ENCODE measurements around the gene ZNF502. TPM values are rescaled to one million over a fixed set of nuclear protein-coding genes. Genes with fewer than 3 reads are reported as not detected.
A peak's percentile ranks its signal among the peaks of the same experiment; 100 is the strongest.
"Not testable (repeated sequence)": the region's sequence is repeated elsewhere in the genome, so short reads cannot be mapped to it uniquely, and the experiment has no call there.

The ZNF502 gene
- 1 to 10 TPM; 1.4 to 1.7 TPM for total RNA-seq

DNA sequence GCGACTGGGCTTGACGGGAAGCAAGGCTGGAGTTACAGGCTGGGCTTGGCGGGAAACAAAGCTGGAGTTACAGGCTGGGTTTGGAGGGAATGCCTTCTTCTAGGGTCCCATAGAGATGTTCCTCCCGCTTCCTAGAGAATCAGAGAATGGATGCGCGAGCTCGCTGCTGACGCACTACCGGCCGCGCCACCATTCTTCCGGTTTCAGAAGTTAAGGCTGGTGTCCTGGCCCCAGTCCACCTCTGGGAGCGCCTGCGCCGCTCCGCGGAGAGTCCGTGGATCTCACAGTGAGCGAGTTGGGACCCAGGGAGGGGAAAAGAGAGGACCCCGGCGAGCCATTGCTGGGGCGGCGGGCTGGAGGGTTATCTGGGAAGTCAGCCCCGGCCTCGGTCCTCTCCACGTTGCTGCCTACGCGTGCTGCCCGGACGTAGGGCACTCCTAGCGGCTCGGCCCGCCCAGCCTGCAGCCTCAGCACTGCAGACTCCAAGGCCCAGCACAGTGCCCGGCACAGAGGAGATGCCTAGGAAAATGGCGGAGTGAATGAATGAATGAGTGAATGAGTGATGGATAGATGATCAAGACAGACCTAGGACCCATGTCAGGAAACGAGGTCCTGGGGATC lies at the start of gene ZNF502:
TSS of gene ZNF502 (plus strand) at position 206 of the 621 bp plus-strand sequence. CDS start 7,602 bp downstream, outside the sequence.
- peak; percentile 50 for DNase-seq
- H3K36me3 Mint-ChIP-seq (ENCODE audit: low read depth): peaks cover 28% of the 10 kb centered on the region
- peaks cover 54% of the 10 kb centered on the region for H3K9me3 Mint-ChIP-seq

GRCh38 chr3:44665173-44665572 lies 47.3 kb upstream of the ZNF502 start:
- H3K36me3 Mint-ChIP-seq (ENCODE audit: low read depth): peaks cover 10% of the 10 kb centered on the region
- CTCF ChIA-PET: no interaction called here
- H3K27me3 Mint-ChIP-seq: no peaks in the 10 kb centered on the region

More for the DNA sequence above, at the start of gene ZNF502:
- Mint-ChIP-seq H3K27ac (peak within 1 kb of the TSS; percentile 84), H3K4me3 (peak within 1 kb of the TSS; percentile 84), H3K27me3 (no peaks in the 10 kb centered on the region), H3K4me1 (peaks cover 10% of the 10 kb centered on the region)
- ChIA-PET POLR2A (interaction anchor here (0.6 kb wide), 1 partner anchor 18 kb away, joined by 3 read pairs; no protein-coding TSS in a partner anchor), CTCF (no interaction called here)

DNA sequence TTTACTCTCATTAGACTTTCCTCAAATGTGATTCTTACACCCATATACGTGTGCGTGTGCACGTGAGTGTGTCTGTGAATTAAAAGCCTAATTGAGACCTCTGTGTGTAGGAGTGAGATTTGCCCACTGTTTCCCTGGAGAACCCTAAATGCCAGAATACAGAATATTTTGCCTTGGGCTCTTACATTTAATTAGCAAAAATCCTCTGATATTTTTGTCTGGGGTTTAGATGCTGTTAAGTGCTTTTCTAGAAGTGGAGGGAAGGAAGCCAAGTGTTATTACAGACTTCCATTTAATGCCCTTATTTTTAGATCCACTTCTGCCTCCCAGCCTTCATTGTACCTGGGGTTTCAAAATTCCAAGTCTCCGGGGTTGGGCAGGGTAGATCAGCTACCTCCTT lies 46.1 kb upstream of the ZNF502 start:
- ChIA-PET CTCF (no interaction called here), POLR2A (no interaction called here)
- peaks cover 33% of the 10 kb centered on the region for H3K9me3 Mint-ChIP-seq
- no peaks in the 10 kb centered on the region for H3K27me3 Mint-ChIP-seq
- H3K4me1 Mint-ChIP-seq: no peaks in the 10 kb centered on the region
- no peak for DNase-seq
- H3K36me3 Mint-ChIP-seq (ENCODE audit: low read depth): peaks cover 2% of the 10 kb centered on the region
- H3K4me3 Mint-ChIP-seq: no peak overlapping the region
- no peak overlapping the region for H3K27ac Mint-ChIP-seq

More at GRCh38 chr3:44665173-44665572, 47.3 kb upstream of the ZNF502 start:
- H3K9me3 Mint-ChIP-seq: peaks cover 40% of the 10 kb centered on the region
- no peak overlapping the region for H3K27ac Mint-ChIP-seq
- H3K4me3 Mint-ChIP-seq: no peak overlapping the region
- no peaks in the 10 kb centered on the region for H3K4me1 Mint-ChIP-seq
- POLR2A ChIA-PET: interaction anchor here (0.6 kb wide), 1 partner anchor 201 kb away, joined by 3 read pairs; no protein-coding TSS in a partner anchor
- no peak for DNase-seq

DNA sequence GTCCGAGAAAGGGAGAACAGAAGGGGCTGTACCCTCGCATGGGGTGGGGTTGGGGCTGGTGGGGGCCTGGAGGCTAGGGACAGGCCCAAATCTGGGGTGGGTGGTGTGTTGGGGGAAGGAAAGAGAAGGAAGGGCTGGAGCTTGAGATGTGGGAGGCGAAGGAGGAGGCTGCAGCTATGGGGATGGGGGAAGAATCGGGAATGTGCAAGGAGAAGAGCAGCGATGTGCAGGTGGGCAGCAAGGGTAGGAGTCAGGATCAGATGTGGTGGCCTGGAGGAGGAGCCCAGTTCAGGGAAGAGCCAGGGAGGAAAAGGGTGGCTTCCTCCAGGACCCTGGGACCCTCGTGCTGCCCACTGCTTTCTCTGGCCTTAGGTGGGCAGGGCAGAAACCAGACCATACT lies 42.7 kb upstream of the ZNF502 start:
- Mint-ChIP-seq H3K9me3 (peaks cover 29% of the 10 kb centered on the region), H3K4me1 (no peaks in the 10 kb centered on the region), H3K4me3 (no peak overlapping the region), H3K27me3 (no peaks in the 10 kb centered on the region), H3K36me3 (ENCODE audit: low read depth) (no peaks in the 10 kb centered on the region), H3K27ac (no peak overlapping the region)
- POLR2A ChIA-PET: no interaction called here
- no peak for DNase-seq
- CTCF ChIA-PET: interaction anchor here (0.6 kb wide), 1 partner anchor 212 kb away, joined by 3 read pairs; no protein-coding TSS in a partner anchor

GRCh38 chr3:44673466-44673865 lies 39.0 kb upstream of the ZNF502 start:
- POLR2A ChIA-PET: not testable (repeated sequence)

GRCh38 chr3:44674211-44674610 lies 38.2 kb upstream of the ZNF502 start:
- ChIA-PET POLR2A (no interaction called here), CTCF (no interaction called here)
- H3K9me3 Mint-ChIP-seq: peaks cover 24% of the 10 kb centered on the region
- H3K27ac Mint-ChIP-seq: no peak overlapping the region
- H3K27me3 Mint-ChIP-seq: no peaks in the 10 kb centered on the region
- H3K4me1 Mint-ChIP-seq: no peaks in the 10 kb centered on the region
- no peak overlapping the region for H3K4me3 Mint-ChIP-seq
- no peaks in the 10 kb centered on the region for H3K36me3 Mint-ChIP-seq (ENCODE audit: low read depth)
- DNase-seq: no peak

More at GRCh38 chr3:44673466-44673865, 39.0 kb upstream of the ZNF502 start:
- H3K27ac Mint-ChIP-seq; H3K36me3 Mint-ChIP-seq (ENCODE audit: low read depth); CTCF ChIA-PET; DNase-seq; H3K4me3 Mint-ChIP-seq; H3K27me3 Mint-ChIP-seq; H3K4me1 Mint-ChIP-seq: not testable (repeated sequence)
- H3K9me3 Mint-ChIP-seq: peaks cover 24% of the 10 kb centered on the region

DNA sequence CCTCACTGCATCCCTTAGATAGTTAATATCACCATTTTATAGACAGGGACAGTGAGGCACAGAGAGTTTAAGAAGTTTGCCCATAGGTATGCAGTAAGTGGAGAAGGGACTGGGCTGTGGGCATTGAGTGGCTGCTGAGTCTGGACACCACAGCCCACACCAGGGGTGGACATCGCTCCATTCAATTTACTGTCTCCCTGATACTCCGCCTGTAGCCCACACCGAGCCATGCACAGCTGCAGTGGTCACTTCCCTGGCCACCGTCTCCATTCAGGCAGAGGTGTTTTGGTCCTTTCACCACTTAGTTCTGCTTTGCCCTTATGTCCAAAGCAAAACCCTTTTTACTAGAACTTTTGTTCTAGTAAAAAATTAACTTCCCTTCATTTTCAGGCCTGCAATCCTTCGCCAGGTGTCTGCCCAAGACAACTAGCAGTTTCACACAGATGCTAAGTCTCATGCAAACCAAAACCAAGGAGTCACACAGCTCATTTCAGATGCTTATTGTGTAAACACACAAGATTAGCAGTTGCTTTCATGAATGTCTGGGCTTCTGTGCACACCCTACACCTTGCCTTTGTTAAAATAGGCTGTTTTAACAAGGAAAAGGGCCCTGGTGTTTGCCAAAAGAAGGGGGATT lies 33.9 kb upstream of the ZNF502 start:
- Mint-ChIP-seq H3K27me3 (no peaks in the 10 kb centered on the region), H3K9me3 (peaks cover 33% of the 10 kb centered on the region), H3K36me3 (ENCODE audit: low read depth) (peaks cover 7% of the 10 kb centered on the region), H3K4me3 (no peak overlapping the region), H3K4me1 (no peaks in the 10 kb centered on the region), H3K27ac (no peak overlapping the region)
- CTCF ChIA-PET: no interaction called here
- POLR2A ChIA-PET: no interaction called here
- no peak for DNase-seq

- H3K27ac Mint-ChIP-seq: no peak overlapping the region
- DNase-seq: no peak
- CTCF ChIA-PET: no interaction called here
- H3K36me3 Mint-ChIP-seq (ENCODE audit: low read depth): peaks cover 22% of the 10 kb centered on the region
- POLR2A ChIA-PET: no interaction called here
- H3K9me3 Mint-ChIP-seq: peaks cover 34% of the 10 kb centered on the region
- H3K27me3 Mint-ChIP-seq: peaks cover 2% of the 10 kb centered on the region
- peaks cover 9% of the 10 kb centered on the region for H3K4me1 Mint-ChIP-seq
- no peak overlapping the region for H3K4me3 Mint-ChIP-seq
Observed at GRCh38 chr3:44680921-44681455, 31.5 kb upstream of the ZNF502 start.

- ChIA-PET POLR2A (no interaction called here), CTCF (no interaction called here)
- Mint-ChIP-seq H3K9me3 (peaks cover 43% of the 10 kb centered on the region), H3K36me3 (ENCODE audit: low read depth) (peaks cover 28% of the 10 kb centered on the region), H3K27me3 (peaks cover 2% of the 10 kb centered on the region), H3K4me3 (no peak overlapping the region), H3K4me1 (peaks cover 9% of the 10 kb centered on the region), H3K27ac (no peak overlapping the region)
- no peak for DNase-seq
Observed at GRCh38 chr3:44682182-44682896, 30.1 kb upstream of the ZNF502 start.

DNA sequence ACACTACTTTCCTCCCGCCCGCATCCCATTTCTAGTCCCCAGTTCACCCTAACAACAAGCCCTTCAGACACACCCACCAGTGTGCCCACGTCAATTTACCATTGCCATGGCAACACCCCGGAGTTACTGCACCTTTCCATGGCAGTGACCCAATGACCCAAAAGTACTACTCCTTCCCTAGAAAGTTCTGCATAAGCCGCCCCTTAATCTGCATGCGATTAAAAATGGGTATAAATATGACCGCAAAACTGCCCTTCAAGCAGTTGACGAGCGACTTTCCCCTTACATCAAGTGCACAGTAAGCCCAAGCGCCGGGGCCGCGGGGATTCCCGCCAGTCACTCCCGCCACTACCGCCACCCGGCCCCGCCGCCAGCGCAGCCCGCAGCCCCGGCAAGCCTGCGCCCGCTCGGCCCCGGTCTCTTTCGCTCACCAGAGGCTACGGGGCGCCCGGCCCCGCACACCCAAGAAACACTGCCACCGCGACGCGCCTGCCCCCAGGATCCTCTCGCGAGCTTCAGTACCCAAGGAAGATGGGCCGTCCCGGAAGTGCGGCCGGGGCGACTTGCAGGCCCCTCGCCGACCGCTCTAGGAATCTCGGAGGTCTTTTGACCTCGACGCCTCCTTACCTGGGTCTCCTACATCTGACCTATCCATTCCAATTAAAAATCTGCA lies 27.2 kb upstream of the ZNF502 start:
- H3K27me3 Mint-ChIP-seq: peaks cover 4% of the 10 kb centered on the region
- peaks cover 52% of the 10 kb centered on the region for H3K9me3 Mint-ChIP-seq
- peaks cover 28% of the 10 kb centered on the region for H3K36me3 Mint-ChIP-seq (ENCODE audit: low read depth)
- H3K4me1 Mint-ChIP-seq: peaks cover 9% of the 10 kb centered on the region
- H3K4me3 Mint-ChIP-seq: peak overlapping the region; percentile 77
- CTCF ChIA-PET: no interaction called here
- POLR2A ChIA-PET: no interaction called here
- peak overlapping the region; percentile 42 for H3K27ac Mint-ChIP-seq
- DNase-seq: peak; percentile 53

GRCh38 chr3:44687898-44688297 lies 24.6 kb upstream of the ZNF502 start:
- POLR2A ChIA-PET: no interaction called here
- peaks cover 9% of the 10 kb centered on the region for H3K4me1 Mint-ChIP-seq
- H3K9me3 Mint-ChIP-seq: peaks cover 46% of the 10 kb centered on the region
- no peak for DNase-seq
- peaks cover 26% of the 10 kb centered on the region for H3K36me3 Mint-ChIP-seq (ENCODE audit: low read depth)
- no peak overlapping the region for H3K4me3 Mint-ChIP-seq
- CTCF ChIA-PET: interaction anchor here (1.1 kb wide), 1 partner anchor 63 kb away, joined by 3 read pairs; the partner anchor contains the start of gene ZNF197
- peaks cover 17% of the 10 kb centered on the region for H3K27me3 Mint-ChIP-seq
- H3K27ac Mint-ChIP-seq: no peak overlapping the region

- no peaks in the 10 kb centered on the region for H3K27me3 Mint-ChIP-seq
- no peaks in the 10 kb centered on the region for H3K4me1 Mint-ChIP-seq
- no peak for DNase-seq
- H3K9me3 Mint-ChIP-seq: peaks cover 73% of the 10 kb centered on the region
- ChIA-PET CTCF (interaction anchor here (1.6 kb wide), 1 partner anchor 40 kb away, joined by 3 read pairs; the partner anchor contains the start of genes KIAA1143 and KIF15), POLR2A (no interaction called here)
- no peak overlapping the region for H3K4me3 Mint-ChIP-seq
- H3K36me3 Mint-ChIP-seq (ENCODE audit: low read depth): peaks cover 52% of the 10 kb centered on the region
- H3K27ac Mint-ChIP-seq: no peak overlapping the region
Observed at GRCh38 chr3:44721231-44722102, 9.0 kb downstream of the ZNF502 start.
